ENCODE results near the gene SLC25A53.

Gene SLC25A53

DNA sequence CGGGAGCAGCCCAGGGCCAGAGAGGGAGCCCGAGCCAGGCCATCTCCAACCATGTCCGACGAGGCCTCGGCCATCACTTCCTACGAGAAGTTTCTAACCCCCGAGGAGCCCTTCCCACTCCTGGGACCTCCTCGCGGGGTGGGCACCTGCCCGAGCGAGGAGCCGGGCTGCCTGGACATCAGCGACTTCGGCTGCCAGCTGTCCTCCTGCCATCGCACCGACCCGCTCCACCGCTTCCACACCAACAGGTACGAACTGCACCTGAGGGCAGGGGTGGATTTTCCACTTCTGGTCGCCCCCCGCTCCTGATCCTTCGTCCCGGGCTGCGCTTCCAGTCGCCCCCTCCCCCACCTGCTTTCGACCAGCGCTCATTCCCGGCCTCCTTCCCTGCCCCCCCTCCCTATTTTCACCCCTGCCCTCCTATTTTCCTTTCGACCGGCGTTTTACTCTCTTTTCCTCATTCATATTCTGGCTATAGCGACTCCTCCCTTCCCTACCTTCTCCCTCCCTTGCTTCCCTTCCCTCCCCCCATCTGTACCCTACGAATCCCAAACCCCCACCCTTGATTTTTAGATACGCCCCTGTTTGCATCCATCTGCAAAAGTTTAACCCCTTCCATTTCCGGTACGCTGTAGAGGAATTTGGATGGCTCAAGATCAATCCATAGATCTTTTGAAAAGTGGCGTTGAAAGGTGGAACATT lies 10.1 kb upstream of the SLC25A53 start:
- TF ChIP-seq, protein P1, sequence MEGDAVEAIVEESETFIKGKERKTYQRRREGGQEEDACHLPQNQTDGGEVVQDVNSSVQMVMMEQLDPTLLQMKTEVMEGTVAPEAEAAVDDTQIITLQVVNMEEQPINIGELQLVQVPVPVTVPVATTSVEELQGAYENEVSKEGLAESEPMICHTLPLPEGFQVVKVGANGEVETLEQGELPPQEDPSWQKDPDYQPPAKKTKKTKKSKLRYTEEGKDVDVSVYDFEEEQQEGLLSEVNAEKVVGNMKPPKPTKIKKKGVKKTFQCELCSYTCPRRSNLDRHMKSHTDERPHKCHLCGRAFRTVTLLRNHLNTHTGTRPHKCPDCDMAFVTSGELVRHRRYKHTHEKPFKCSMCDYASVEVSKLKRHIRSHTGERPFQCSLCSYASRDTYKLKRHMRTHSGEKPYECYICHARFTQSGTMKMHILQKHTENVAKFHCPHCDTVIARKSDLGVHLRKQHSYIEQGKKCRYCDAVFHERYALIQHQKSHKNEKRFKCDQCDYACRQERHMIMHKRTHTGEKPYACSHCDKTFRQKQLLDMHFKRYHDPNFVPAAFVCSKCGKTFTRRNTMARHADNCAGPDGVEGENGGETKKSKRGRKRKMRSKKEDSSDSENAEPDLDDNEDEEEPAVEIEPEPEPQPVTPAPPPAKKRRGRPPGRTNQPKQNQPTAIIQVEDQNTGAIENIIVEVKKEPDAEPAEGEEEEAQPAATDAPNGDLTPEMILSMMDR (IDR thresholded peaks at IDR 0.05; ENCODE audit: extremely low read depth, insufficient read depth, missing control alignments): no peak
- in situ Hi-C loops (cut with MboI; ENCODE audit: low pct_unique_long_range_greater_than_20kb, low sequenced_read_pairs, unreplicated experiment): no loop called here
- DNase-seq (ENCODE audit: low spot score): no peak

DNA sequence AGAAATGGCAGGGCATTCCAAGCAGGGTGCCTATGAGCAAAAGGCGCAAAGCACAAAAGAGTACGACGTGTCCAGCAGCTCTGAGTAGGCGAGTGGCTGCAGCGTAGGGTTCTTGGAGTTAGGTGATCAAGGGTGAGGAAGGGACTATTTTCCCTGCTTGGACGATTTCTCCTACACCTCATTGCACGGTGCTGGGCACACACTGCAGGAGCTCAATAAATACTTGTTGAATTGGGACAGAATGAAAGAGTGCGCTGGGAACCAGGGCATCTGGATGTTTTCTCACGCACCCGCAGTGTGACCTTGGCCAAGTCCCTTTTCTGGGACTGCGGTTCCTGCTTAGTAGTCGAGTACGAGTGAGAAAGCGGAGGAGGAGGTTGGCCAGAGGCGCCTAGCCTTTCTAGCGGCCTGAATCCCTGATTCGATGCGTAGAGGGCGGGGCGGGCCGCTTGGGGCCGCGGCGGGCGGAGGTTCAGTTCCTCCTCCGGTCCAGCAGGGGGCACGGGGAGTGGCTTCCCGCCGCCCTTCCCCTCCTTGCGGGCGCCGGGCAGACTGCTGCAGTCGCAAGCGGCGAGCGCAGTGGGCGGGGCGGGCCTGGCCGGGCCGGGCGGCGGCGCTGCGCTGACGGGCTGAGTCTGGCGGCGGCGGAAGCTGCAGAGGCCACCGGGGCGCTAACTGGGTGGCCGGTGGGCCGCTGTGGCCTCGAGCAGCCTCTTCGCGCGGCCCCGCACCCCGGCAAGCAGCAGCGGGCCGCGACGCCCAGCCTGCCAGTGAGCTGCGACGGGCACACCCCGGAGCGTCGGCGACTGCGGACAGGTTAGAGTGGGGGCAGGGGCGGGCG lies 9.3 kb upstream of the SLC25A53 start, which contains the start of gene FAM199X:
Gene FAM199X (plus strand): TSS at position 560 of the 841 bp plus-strand sequence. CDS start 333 bp downstream, outside the sequence.
- TF ChIP-seq, protein P1 (IDR thresholded peaks at IDR 0.05; ENCODE audit: extremely low read depth, insufficient read depth, missing control alignments): peak; percentile 53
- in situ Hi-C loops (cut with MboI; ENCODE audit: low pct_unique_long_range_greater_than_20kb, low sequenced_read_pairs, unreplicated experiment): no loop called here
- DNase-seq (ENCODE audit: low spot score): peak; percentile 91

DNA sequence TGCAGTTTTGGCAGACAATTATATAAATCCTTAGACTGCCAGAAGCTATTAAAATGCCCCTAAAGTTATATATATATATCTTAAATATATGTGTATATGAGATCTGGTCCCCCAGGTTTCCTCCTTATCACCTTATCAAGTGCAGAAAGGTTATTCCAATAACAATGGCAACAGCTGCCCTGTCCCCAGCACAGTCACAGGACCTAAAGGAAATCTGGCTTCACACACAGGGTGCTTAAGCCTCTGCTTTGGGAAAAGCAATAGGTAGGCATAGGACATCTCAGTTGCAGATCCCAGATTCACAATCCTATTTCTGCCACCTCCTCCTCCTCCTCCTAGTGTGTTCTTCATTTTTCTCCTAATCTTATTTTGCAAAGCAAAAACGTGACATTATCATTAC lies 5.8 kb downstream of the SLC25A53 start:
- TF ChIP-seq, protein P1 (IDR thresholded peaks at IDR 0.05; ENCODE audit: extremely low read depth, insufficient read depth, missing control alignments): no peak
- in situ Hi-C loops (cut with MboI; ENCODE audit: low pct_unique_long_range_greater_than_20kb, low sequenced_read_pairs, unreplicated experiment): no loop called here
- DNase-seq (ENCODE audit: low spot score): no peak

DNA sequence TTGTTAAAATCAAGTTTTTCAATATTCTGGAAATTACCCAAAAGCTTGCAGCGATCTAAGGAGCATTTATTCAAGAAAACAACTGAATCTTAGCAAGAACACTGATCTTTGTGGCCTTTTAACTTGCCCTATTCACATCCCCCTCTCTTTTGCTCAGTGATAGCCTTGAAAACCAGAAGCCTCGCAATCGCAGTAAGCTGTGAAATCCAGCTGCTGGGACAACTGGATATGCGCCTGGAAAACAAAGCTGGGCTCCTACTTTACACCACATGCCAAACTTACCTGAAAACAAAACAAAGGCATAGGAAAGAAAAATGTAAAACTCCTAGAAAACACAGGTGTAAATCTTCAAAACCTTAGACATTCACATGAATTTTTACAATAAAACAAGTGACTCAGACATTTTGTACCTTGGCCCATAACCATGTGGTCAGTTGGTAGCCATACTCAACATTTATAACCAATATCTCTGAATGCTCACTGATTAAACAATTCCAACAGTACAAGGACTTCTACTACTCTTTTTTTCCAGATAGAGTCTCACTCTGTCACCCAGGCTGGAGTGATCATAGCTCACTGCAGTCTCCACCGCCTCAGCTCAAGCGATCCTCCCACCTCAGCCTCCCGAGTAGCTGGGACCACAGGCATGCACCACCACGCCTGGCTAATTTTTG lies 15.6 kb downstream of the SLC25A53 start:
- DNase-seq (ENCODE audit: low spot score): no peak
- in situ Hi-C loops (cut with MboI; ENCODE audit: low pct_unique_long_range_greater_than_20kb, low sequenced_read_pairs, unreplicated experiment): no loop called here
- TF ChIP-seq, protein P1 (IDR thresholded peaks at IDR 0.05; ENCODE audit: extremely low read depth, insufficient read depth, missing control alignments): no peak

DNA sequence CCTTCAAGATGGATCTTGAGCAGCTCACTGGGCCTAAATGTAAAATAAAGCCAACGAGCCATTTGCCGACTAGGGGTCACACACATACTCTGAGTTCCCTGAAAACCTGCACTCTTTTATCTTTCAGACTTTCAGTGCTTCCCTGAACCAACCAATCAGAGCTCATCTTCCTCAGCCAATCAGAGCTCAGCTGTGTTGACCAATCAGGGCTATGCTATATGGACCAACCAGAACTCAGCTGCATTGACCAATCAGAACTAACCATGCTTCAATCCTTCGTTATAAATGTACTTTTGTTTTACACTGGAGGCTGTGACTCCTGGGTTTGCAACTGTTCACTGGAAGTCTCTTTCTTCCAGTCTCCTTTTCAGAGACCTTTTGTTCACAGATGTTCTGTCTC lies 19.3 kb downstream of the SLC25A53 start:
- in situ Hi-C loops (cut with MboI; ENCODE audit: low pct_unique_long_range_greater_than_20kb, low sequenced_read_pairs, unreplicated experiment): no loop called here
- DNase-seq (ENCODE audit: low spot score): no peak
- TF ChIP-seq, protein P1 (IDR thresholded peaks at IDR 0.05; ENCODE audit: extremely low read depth, insufficient read depth, missing control alignments): no peak

DNA sequence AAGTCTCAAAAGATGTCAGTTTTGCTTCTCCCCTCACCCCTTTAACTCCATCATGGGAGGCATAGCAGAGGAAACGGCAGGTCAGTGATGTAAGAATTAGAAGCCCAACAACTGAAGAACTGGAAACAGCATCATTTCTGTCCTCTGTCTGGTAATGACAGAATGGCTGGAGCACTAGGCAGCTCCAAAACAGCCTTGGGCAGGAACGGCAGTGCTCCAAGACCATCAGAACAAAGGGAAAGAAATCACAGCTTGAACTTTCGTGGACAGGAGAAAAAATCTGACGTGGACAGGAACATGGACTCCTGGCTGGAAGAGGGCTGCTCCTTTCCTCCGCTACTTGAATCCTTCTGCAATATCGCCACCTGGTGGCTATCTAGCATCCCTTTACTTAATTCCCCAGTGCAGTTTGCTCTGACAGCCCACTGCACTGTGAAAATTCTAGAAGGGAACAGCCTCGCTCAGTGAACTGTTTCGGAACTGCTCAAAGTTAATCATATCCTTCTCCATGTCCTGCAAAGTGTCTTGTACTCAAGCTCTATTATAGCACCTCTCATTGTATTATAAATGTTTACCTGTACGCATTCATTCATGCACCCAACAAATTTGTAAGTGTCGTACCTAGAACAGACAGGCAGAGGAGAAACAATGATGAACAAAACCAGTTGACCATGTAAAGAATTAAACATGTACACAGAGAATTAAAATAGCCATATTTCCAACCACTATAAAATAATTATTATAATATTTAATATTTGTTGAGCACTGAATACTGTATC lies 20.4 kb downstream of the SLC25A53 start:
- TF ChIP-seq, protein P1 (IDR thresholded peaks at IDR 0.05; ENCODE audit: extremely low read depth, insufficient read depth, missing control alignments): peak; percentile 76
- DNase-seq (ENCODE audit: low spot score): peak; percentile 52
- in situ Hi-C loops (cut with MboI; ENCODE audit: low pct_unique_long_range_greater_than_20kb, low sequenced_read_pairs, unreplicated experiment): no loop called here
